ENCODE data around the gene WNT7B.

WNT7B gene

GRCh38 chr22:45987136-45987861 is 10.3 kb upstream of the WNT7B start:
- H3K9me2 ChIP-seq (replicated peaks; ENCODE audit: low read depth, low read length): no peaks in the 10 kb centered on the region
- H3K9me3 ChIP-seq (ENCODE audit: insufficient read depth, low read depth, low read length): peaks cover 10% of the 10 kb centered on the region; the same call in 1 of the 2 replicates
- TF ChIP-seq EZH2phosphoT487 (IDR thresholded peaks at IDR 0.05; ENCODE audit: borderline replicate concordance) (no peak), CTCF (conservative IDR thresholded peaks at IDR 0.05; ENCODE audit: low read length) (no peak)
- H3K36me3 ChIP-seq (ENCODE audit: insufficient read depth, low read length): no peaks in the 10 kb centered on the region
- no peak overlapping the region for H3K4me2 ChIP-seq (ENCODE audit: low read depth, low read length, poor library complexity, severe bottlenecking)
- no peaks in the 10 kb centered on the region for H3K27me3 ChIP-seq (ENCODE audit: insufficient read depth, low read length, poor library complexity, severe bottlenecking)
- H3K4me3 ChIP-seq (ENCODE audit: low read length, poor library complexity, severe bottlenecking): no peak overlapping the region
- H3K4me1 ChIP-seq (ENCODE audit: insufficient read depth, low read length, poor library complexity, severe bottlenecking): no peaks in the 10 kb centered on the region
- no peak overlapping the region for H3K9ac ChIP-seq (ENCODE audit: low read depth, low read length, poor library complexity, severe bottlenecking)
- H2AFZ ChIP-seq (ENCODE audit: low read length): no peak overlapping the region
- no peaks in the 10 kb centered on the region for H3K79me2 ChIP-seq (ENCODE audit: insufficient read depth, low read length)
- H3F3A ChIP-seq (ENCODE audit: low read depth): no peaks in the 10 kb centered on the region
- no peaks in the 10 kb centered on the region for H4K20me1 ChIP-seq (ENCODE audit: insufficient read depth, low read length, poor library complexity, severe bottlenecking)

GRCh38 chr22:45984316-45984916 is 7.5 kb upstream of the WNT7B start:
- Histone ChIP-seq H3K9ac (ENCODE audit: low read depth, low read length, poor library complexity, severe bottlenecking) (no peak overlapping the region), H3K27me3 (ENCODE audit: insufficient read depth, low read length, poor library complexity, severe bottlenecking) (no peaks in the 10 kb centered on the region), H3K4me2 (ENCODE audit: low read depth, low read length, poor library complexity, severe bottlenecking) (no peak overlapping the region), H2AFZ (ENCODE audit: low read length) (no peak overlapping the region), H3F3A (ENCODE audit: low read depth) (no peaks in the 10 kb centered on the region), H3K9me3 (ENCODE audit: insufficient read depth, low read depth, low read length) (peaks cover 10% of the 10 kb centered on the region; the same call in 1 of the 2 replicates), H3K9me2 (replicated peaks; ENCODE audit: low read depth, low read length) (no peaks in the 10 kb centered on the region), H3K4me1 (ENCODE audit: insufficient read depth, low read length, poor library complexity, severe bottlenecking) (no peaks in the 10 kb centered on the region), H3K79me2 (ENCODE audit: insufficient read depth, low read length) (no peaks in the 10 kb centered on the region), H3K4me3 (ENCODE audit: low read length, poor library complexity, severe bottlenecking) (no peak overlapping the region), H4K20me1 (ENCODE audit: insufficient read depth, low read length, poor library complexity, severe bottlenecking) (no peaks in the 10 kb centered on the region), H3K36me3 (ENCODE audit: insufficient read depth, low read length) (no peaks in the 10 kb centered on the region)
- TF ChIP-seq CTCF (conservative IDR thresholded peaks at IDR 0.05; ENCODE audit: low read length): no peak
- no peak for TF ChIP-seq EZH2phosphoT487 (IDR thresholded peaks at IDR 0.05; ENCODE audit: borderline replicate concordance)

GRCh38 chr22:45983797-45984196 is 6.8 kb upstream of the WNT7B start:
- no peaks in the 10 kb centered on the region for H3F3A ChIP-seq (ENCODE audit: low read depth)
- no peak overlapping the region for H3K4me3 ChIP-seq (ENCODE audit: low read length, poor library complexity, severe bottlenecking)
- H3K27me3 ChIP-seq (ENCODE audit: insufficient read depth, low read length, poor library complexity, severe bottlenecking): no peaks in the 10 kb centered on the region
- H3K79me2 ChIP-seq (ENCODE audit: insufficient read depth, low read length): no peaks in the 10 kb centered on the region
- peaks cover 10% of the 10 kb centered on the region; the same call in 1 of the 2 replicates for H3K9me3 ChIP-seq (ENCODE audit: insufficient read depth, low read depth, low read length)
- no peaks in the 10 kb centered on the region for H3K9me2 ChIP-seq (replicated peaks; ENCODE audit: low read depth, low read length)
- TF ChIP-seq CTCF (conservative IDR thresholded peaks at IDR 0.05; ENCODE audit: low read length) (no peak), EZH2phosphoT487 (IDR thresholded peaks at IDR 0.05; ENCODE audit: borderline replicate concordance) (no peak)
- H2AFZ ChIP-seq (ENCODE audit: low read length): no peak overlapping the region
- H3K9ac ChIP-seq (ENCODE audit: low read depth, low read length, poor library complexity, severe bottlenecking): no peak overlapping the region
- H3K4me2 ChIP-seq (ENCODE audit: low read depth, low read length, poor library complexity, severe bottlenecking): no peak overlapping the region
- no peaks in the 10 kb centered on the region for H4K20me1 ChIP-seq (ENCODE audit: insufficient read depth, low read length, poor library complexity, severe bottlenecking)
- H3K4me1 ChIP-seq (ENCODE audit: insufficient read depth, low read length, poor library complexity, severe bottlenecking): no peaks in the 10 kb centered on the region
- no peaks in the 10 kb centered on the region for H3K36me3 ChIP-seq (ENCODE audit: insufficient read depth, low read length)

All from Loucy (cell line).